ENCODE measurements around the gene ARHGEF5. TPM values are rescaled to one million over a fixed set of nuclear protein-coding genes. Genes with fewer than 3 reads are reported as not detected.

The ARHGEF5 gene
- total RNA-seq, 1 donor from 2014 or later: 35.9 TPM

GRCh38 chr7:144403102-144403501 is 47.9 kb downstream of the ARHGEF5 start:
- Mint-ChIP-seq H3K9me3 (no peaks in the 10 kb centered on the region), H3K4me3 (no peak overlapping the region)

GRCh38 chr7:144403649-144404061 is 48.5 kb downstream of the ARHGEF5 start, which contains the start of gene NOBOX:
Gene NOBOX, minus strand, starts transcription at chr7:144403693.
- no peak for TF ChIP-seq CTCF (IDR thresholded peaks at IDR 0.05; ENCODE audit: unreplicated experiment)
- Mint-ChIP-seq H3K4me1 (peaks cover 19% of the 10 kb centered on the region), H3K4me3 (no peak within 1 kb of the TSS), H3K27ac (no peak within 1 kb of the TSS), H3K9me3 (no peaks in the 10 kb centered on the region), H3K27me3 (ENCODE audit: low read depth) (peaks cover 15% of the 10 kb centered on the region), H3K36me3 (no peaks in the 10 kb centered on the region)
- DNase-seq (ENCODE audit: low spot score in 2 of 2, unreplicated experiment in 2 of 2): no peak

More at GRCh38 chr7:144403102-144403501, 47.9 kb downstream of the ARHGEF5 start:
- Mint-ChIP-seq H3K27ac (no peak overlapping the region), H3K4me1 (peaks cover 17% of the 10 kb centered on the region), H3K36me3 (no peaks in the 10 kb centered on the region), H3K27me3 (ENCODE audit: low read depth) (peaks cover 21% of the 10 kb centered on the region)
- no peak for DNase-seq (ENCODE audit: low spot score in 2 of 2, unreplicated experiment in 2 of 2)
- TF ChIP-seq CTCF (IDR thresholded peaks at IDR 0.05; ENCODE audit: unreplicated experiment): no peak

- no peak overlapping the region for H3K27ac Mint-ChIP-seq
- peaks cover 7% of the 10 kb centered on the region for H3K27me3 Mint-ChIP-seq (ENCODE audit: low read depth)
- TF ChIP-seq CTCF (IDR thresholded peaks at IDR 0.05; ENCODE audit: unreplicated experiment): no peak
- H3K9me3 Mint-ChIP-seq: no peaks in the 10 kb centered on the region
- H3K36me3 Mint-ChIP-seq: no peaks in the 10 kb centered on the region
- peaks cover 19% of the 10 kb centered on the region for H3K4me1 Mint-ChIP-seq
- DNase-seq (ENCODE audit: low spot score in 2 of 2, unreplicated experiment in 2 of 2): no peak
- no peak overlapping the region for H3K4me3 Mint-ChIP-seq
Measured at GRCh38 chr7:144404946-144405345, 49.7 kb downstream of the ARHGEF5 start.

GRCh38 chr7:144407266-144407931 is 52.2 kb downstream of the ARHGEF5 start:
- Mint-ChIP-seq H3K36me3 (no peaks in the 10 kb centered on the region), H3K27ac (no peak overlapping the region), H3K4me1 (peaks cover 29% of the 10 kb centered on the region), H3K9me3 (no peaks in the 10 kb centered on the region), H3K4me3 (no peak overlapping the region), H3K27me3 (ENCODE audit: low read depth) (peaks cover 1% of the 10 kb centered on the region)
- no peak for TF ChIP-seq CTCF (IDR thresholded peaks at IDR 0.05; ENCODE audit: unreplicated experiment)
- DNase-seq (ENCODE audit: low spot score in 2 of 2, unreplicated experiment in 2 of 2): no peak

GRCh38 chr7:144408121-144408520 is 52.9 kb downstream of the ARHGEF5 start:
- Mint-ChIP-seq H3K9me3 (no peaks in the 10 kb centered on the region), H3K27me3 (ENCODE audit: low read depth) (no peaks in the 10 kb centered on the region), H3K36me3 (no peaks in the 10 kb centered on the region), H3K4me1 (peaks cover 29% of the 10 kb centered on the region), H3K27ac (no peak overlapping the region), H3K4me3 (no peak overlapping the region)
- no peak for DNase-seq (ENCODE audit: low spot score in 2 of 2, unreplicated experiment in 2 of 2)
- TF ChIP-seq CTCF (IDR thresholded peaks at IDR 0.05; ENCODE audit: unreplicated experiment): no peak

All from mesothelial cell of epicardium (in vitro differentiated cells).